Renal cortical epithelial cell (primary cell): ENCODE results near the gene RAB7B. TPM values are rescaled to one million over a fixed set of nuclear protein-coding genes. Genes with fewer than 3 reads are reported as not detected.

Source experiments
- DNase-seq: peaks from one replicate; pipeline ENCODE4 v3.0.0-alpha.2; 2011; ENCODE audit warnings: low read depth
- total RNA-seq: library from RNA; depleted of rRNA; stranded (reverse); fragments of >200 nt; gene quantifications from 2 replicates; pipeline ENCODE4 v1.2.3, GENCODE V29; 2014

The RAB7B gene
- total RNA-seq, 1 donor from 2014 or later, result 1.1 TPM

GRCh38 chr1:206022766-206023165, 19.6 kb upstream of the RAB7B start:
- DNase-seq, result no peak

- DNase-seq, result peak; percentile 77
These were observed 18.6 kb upstream of the RAB7B start for GRCh38 chr1:206021626-206022365.

GRCh38 chr1:206021008-206021625, 17.9 kb upstream of the RAB7B start:
- no peak for DNase-seq

GRCh38 chr1:206020393-206021007, 17.3 kb upstream of the RAB7B start:
- DNase-seq, result no peak

- DNase-seq, result no peak
These were observed 11.9 kb upstream of the RAB7B start for GRCh38 chr1:206015071-206015470.

- no peak for DNase-seq
These were observed 11.4 kb upstream of the RAB7B start for GRCh38 chr1:206014601-206015000.

GRCh38 chr1:206013026-206013795, 10.0 kb upstream of the RAB7B start:
- no peak for DNase-seq

- DNase-seq, result no peak
These were observed 9.1 kb upstream of the RAB7B start for GRCh38 chr1:206012086-206012859.

GRCh38 chr1:206011057-206011456, 7.9 kb upstream of the RAB7B start:
- no peak for DNase-seq

GRCh38 chr1:206010060-206010459, 6.9 kb upstream of the RAB7B start:
- no peak for DNase-seq

GRCh38 chr1:206006946-206007345, 3.8 kb upstream of the RAB7B start:
- no peak for DNase-seq

- no peak for DNase-seq
These were observed 2.6 kb upstream of the RAB7B start for GRCh38 chr1:206005778-206006180.

- peak; percentile 26 for DNase-seq
These were observed 2.0 kb upstream of the RAB7B start for GRCh38 chr1:206005234-206005633.

GRCh38 chr1:206004826-206005225, 1.6 kb upstream of the RAB7B start:
- no peak for DNase-seq

- DNase-seq, result no peak
These were observed 932 bp upstream of the RAB7B start for GRCh38 chr1:206003854-206004800.

- DNase-seq, result no peak
These were observed 1.0 kb downstream of the RAB7B start for GRCh38 chr1:206002160-206002559.

- DNase-seq, result peak; percentile 97
These were observed 1.7 kb downstream of the RAB7B start for GRCh38 chr1:206001476-206001888.

- peak; percentile 40 for DNase-seq
These were observed 2.4 kb downstream of the RAB7B start for GRCh38 chr1:206000641-206001339.

- DNase-seq, result no peak
These were observed 4.5 kb downstream of the RAB7B start for GRCh38 chr1:205998457-205999241.
